ENCODE results near the gene TRMT61A. TPM values are rescaled to one million over a fixed set of nuclear protein-coding genes. Genes with fewer than 3 reads are reported as not detected.

The TRMT61A gene
- polyA plus RNA-seq, 1 of the 3 experiments (the other 2 are of a cell fraction) = 15.8 TPM

GRCh38 chr14:103535081-103535890, 6.3 kb downstream of the TRMT61A start:
- CTCF ChIA-PET = interaction anchor here (1.2 to 8.5 kb wide), 4 partner anchors 12 to 35 kb away, joined by 4 to 52 read pairs (median 19); no protein-coding TSS in a partner anchor
- POLR2A ChIA-PET = no interaction called here
- peaks cover 4% of the 10 kb centered on the region for H3F3A ChIP-seq (replicated peaks; ENCODE audit: insufficient read depth)

More at GRCh38 chr14:103535081-103535890, 6.3 kb downstream of the TRMT61A start:
- peaks cover 21% of the 10 kb centered on the region for H3K79me2 ChIP-seq (ENCODE audit: insufficient read depth)
- H3K9me3 ChIP-seq = no peaks in the 10 kb centered on the region
- no peaks in the 10 kb centered on the region for H3K9me2 ChIP-seq
- no peak for DNase-seq
- no peaks in the 10 kb centered on the region for H3K27me3 ChIP-seq (ENCODE audit: insufficient read depth)
- H3K9ac ChIP-seq = no peak overlapping the region
- H3K4me2 ChIP-seq = no peak overlapping the region
- H2AFZ ChIP-seq (ENCODE audit: low read depth) = no peak overlapping the region
- peaks cover 0 to 32% of the 10 kb centered on the region in 2 experiments for H3K36me3 ChIP-seq (replicated peaks in 1 of 2; ENCODE audit: control insufficient read depth in 1 of 2, insufficient read depth in 2 of 2, low read length in 1 of 2)
- peaks cover 4 to 17% of the 10 kb centered on the region in 2 experiments; a peak in 3 of 4 replicates for H3K4me1 ChIP-seq (ENCODE audit: control insufficient read depth in 1 of 2, insufficient read depth in 2 of 2, low read depth in 1 of 2, low read length in 1 of 2)
- H4K20me1 ChIP-seq (ENCODE audit: insufficient read depth) = peaks cover 9% of the 10 kb centered on the region; the same call in 1 of the 2 replicates
- no CpG with 5 or more reads among the region's 21 CpGs for WGBS (ENCODE audit: low lambda C conversion rate)
- no peak for TF ChIP-seq NFIC (IDR thresholded peaks at IDR 0.05; ENCODE audit: borderline replicate concordance)
- TF ChIP-seq JUND (IDR thresholded peaks at IDR 0.05) = no peak
- TF ChIP-seq, protein P1, sequence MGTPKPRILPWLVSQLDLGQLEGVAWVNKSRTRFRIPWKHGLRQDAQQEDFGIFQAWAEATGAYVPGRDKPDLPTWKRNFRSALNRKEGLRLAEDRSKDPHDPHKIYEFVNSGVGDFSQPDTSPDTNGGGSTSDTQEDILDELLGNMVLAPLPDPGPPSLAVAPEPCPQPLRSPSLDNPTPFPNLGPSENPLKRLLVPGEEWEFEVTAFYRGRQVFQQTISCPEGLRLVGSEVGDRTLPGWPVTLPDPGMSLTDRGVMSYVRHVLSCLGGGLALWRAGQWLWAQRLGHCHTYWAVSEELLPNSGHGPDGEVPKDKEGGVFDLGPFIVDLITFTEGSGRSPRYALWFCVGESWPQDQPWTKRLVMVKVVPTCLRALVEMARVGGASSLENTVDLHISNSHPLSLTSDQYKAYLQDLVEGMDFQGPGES (IDR thresholded peaks at IDR 0.05; ENCODE audit: low read depth, low read length) = no peak
- no peak for TF ChIP-seq ELF1 (IDR thresholded peaks at IDR 0.05)
- TF ChIP-seq GABPA (IDR thresholded peaks at IDR 0.05; ENCODE audit: low read depth) = no peak
- TF ChIP-seq, protein P2, sequence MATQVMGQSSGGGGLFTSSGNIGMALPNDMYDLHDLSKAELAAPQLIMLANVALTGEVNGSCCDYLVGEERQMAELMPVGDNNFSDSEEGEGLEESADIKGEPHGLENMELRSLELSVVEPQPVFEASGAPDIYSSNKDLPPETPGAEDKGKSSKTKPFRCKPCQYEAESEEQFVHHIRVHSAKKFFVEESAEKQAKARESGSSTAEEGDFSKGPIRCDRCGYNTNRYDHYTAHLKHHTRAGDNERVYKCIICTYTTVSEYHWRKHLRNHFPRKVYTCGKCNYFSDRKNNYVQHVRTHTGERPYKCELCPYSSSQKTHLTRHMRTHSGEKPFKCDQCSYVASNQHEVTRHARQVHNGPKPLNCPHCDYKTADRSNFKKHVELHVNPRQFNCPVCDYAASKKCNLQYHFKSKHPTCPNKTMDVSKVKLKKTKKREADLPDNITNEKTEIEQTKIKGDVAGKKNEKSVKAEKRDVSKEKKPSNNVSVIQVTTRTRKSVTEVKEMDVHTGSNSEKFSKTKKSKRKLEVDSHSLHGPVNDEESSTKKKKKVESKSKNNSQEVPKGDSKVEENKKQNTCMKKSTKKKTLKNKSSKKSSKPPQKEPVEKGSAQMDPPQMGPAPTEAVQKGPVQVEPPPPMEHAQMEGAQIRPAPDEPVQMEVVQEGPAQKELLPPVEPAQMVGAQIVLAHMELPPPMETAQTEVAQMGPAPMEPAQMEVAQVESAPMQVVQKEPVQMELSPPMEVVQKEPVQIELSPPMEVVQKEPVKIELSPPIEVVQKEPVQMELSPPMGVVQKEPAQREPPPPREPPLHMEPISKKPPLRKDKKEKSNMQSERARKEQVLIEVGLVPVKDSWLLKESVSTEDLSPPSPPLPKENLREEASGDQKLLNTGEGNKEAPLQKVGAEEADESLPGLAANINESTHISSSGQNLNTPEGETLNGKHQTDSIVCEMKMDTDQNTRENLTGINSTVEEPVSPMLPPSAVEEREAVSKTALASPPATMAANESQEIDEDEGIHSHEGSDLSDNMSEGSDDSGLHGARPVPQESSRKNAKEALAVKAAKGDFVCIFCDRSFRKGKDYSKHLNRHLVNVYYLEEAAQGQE (IDR thresholded peaks at IDR 0.05; ENCODE audit: low read depth, low read length) = no peak
- no peak for TF ChIP-seq EP300 (IDR thresholded peaks at IDR 0.05; ENCODE audit: borderline replicate concordance in 1 of 2, low read depth in 1 of 2, low read length in 1 of 2)
- no peak for TF ChIP-seq CHD2 (IDR thresholded peaks at IDR 0.05; ENCODE audit: low read length, partially characterized antibody)
- TF ChIP-seq, protein P3, sequence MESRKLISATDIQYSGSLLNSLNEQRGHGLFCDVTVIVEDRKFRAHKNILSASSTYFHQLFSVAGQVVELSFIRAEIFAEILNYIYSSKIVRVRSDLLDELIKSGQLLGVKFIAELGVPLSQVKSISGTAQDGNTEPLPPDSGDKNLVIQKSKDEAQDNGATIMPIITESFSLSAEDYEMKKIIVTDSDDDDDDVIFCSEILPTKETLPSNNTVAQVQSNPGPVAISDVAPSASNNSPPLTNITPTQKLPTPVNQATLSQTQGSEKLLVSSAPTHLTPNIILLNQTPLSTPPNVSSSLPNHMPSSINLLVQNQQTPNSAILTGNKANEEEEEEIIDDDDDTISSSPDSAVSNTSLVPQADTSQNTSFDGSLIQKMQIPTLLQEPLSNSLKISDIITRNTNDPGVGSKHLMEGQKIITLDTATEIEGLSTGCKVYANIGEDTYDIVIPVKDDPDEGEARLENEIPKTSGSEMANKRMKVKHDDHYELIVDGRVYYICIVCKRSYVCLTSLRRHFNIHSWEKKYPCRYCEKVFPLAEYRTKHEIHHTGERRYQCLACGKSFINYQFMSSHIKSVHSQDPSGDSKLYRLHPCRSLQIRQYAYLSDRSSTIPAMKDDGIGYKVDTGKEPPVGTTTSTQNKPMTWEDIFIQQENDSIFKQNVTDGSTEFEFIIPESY (IDR thresholded peaks at IDR 0.05; ENCODE audit: borderline replicate concordance, low read depth) = no peak
- no peak for TF ChIP-seq EZH2phosphoT487 (IDR thresholded peaks at IDR 0.05; ENCODE audit: borderline replicate concordance, low read depth)
- TF ChIP-seq USF1 (IDR thresholded peaks at IDR 0.05; ENCODE audit: borderline replicate concordance, low read depth) = no peak
- TF ChIP-seq, protein P4, sequence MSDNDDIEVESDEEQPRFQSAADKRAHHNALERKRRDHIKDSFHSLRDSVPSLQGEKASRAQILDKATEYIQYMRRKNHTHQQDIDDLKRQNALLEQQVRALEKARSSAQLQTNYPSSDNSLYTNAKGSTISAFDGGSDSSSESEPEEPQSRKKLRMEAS (IDR thresholded peaks at IDR 0.05; ENCODE audit: low read depth) = no peak
- TF ChIP-seq SMC3 (IDR thresholded peaks at IDR 0.05; ENCODE audit: low read depth, low read length) = no peak
- TF ChIP-seq, protein P5, sequence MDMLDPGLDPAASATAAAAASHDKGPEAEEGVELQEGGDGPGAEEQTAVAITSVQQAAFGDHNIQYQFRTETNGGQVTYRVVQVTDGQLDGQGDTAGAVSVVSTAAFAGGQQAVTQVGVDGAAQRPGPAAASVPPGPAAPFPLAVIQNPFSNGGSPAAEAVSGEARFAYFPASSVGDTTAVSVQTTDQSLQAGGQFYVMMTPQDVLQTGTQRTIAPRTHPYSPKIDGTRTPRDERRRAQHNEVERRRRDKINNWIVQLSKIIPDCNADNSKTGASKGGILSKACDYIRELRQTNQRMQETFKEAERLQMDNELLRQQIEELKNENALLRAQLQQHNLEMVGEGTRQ (IDR thresholded peaks at IDR 0.05; ENCODE audit: borderline replicate concordance, low read depth, low read length) = no peak
- no peak for TF ChIP-seq FOXM1 (IDR thresholded peaks at IDR 0.05; ENCODE audit: low read depth)
- TF ChIP-seq SIN3A (IDR thresholded peaks at IDR 0.05; ENCODE audit: borderline replicate concordance, low read depth, low read length) = no peak
- TF ChIP-seq RFX5 (IDR thresholded peaks at IDR 0.05; ENCODE audit: low read length) = no peak
- TF ChIP-seq PBX3 (IDR thresholded peaks at IDR 0.05) = no peak
- TF ChIP-seq NRF1 (IDR thresholded peaks at IDR 0.05; ENCODE audit: low read depth, low read length) = no peak
- TF ChIP-seq RCOR1 (IDR thresholded peaks at IDR 0.05; ENCODE audit: low read length) = no peak
- no peak overlapping the region for H3K4me3 ChIP-seq (ENCODE audit: low read depth in 2 of 2, low read length in 1 of 2)
- H3K27ac ChIP-seq (ENCODE audit: low read depth in 2 of 2, low read length in 1 of 2) = no peak overlapping the region

All from SK-N-SH (cell line).